H1 (cell line): ENCODE data around the gene ZNF618. TPM values are rescaled to one million over a fixed set of nuclear protein-coding genes. Genes with fewer than 3 reads are reported as not detected.

Experiments
- NRF1 ChIP-seq: IDR thresholded peaks from 2 replicates; pipeline ENCODE4 v1.6.1; 2011; ENCODE audit warnings: mild to moderate bottlenecking, low read depth, low read length, improper control_type of control experiment
- SIX5 ChIP-seq: IDR thresholded peaks from 2 replicates; pipeline ENCODE4 v1.6.1; 2011; ENCODE audit warnings: mild to moderate bottlenecking, low read depth, low read length
- polyA plus RNA-seq, 7 experiments: library from polyadenylated mRNA; depleted of rRNA in 3 of 7; stranded (reverse) in 5 of 7; unstranded in 2 of 7; fragments of >200 nt in 5 of 7; fragments of 200-250 nt in 2 of 7; gene quantifications; 1 replicate in 5 of 7; 2 replicates in 1 of 7; 4 replicates in 1 of 7; pipeline versions ENCODE4 v1.2.1 to v1.2.3, GENCODE V29; 2011 to 2013; ENCODE audit warnings: missing spikeins in 2 of 7, mixed read lengths in 2 of 7
- total RNA-seq: library from RNA; stranded (reverse); fragmentation: NEBNext Ultra II Directional; extraction: Animal tissue kit (Norgen Biotek cat#: 25700); gene quantifications from 2 replicates; pipeline ENCODE4 v1.2.1, GENCODE V29; 2021

Gene ZNF618
- total and polyA plus RNA-seq, 2 of the 8 experiments (the other 6 are each of a cell fraction or from before 2014, with no cell fraction given) = 9.6 to 28.5 TPM

DNA sequence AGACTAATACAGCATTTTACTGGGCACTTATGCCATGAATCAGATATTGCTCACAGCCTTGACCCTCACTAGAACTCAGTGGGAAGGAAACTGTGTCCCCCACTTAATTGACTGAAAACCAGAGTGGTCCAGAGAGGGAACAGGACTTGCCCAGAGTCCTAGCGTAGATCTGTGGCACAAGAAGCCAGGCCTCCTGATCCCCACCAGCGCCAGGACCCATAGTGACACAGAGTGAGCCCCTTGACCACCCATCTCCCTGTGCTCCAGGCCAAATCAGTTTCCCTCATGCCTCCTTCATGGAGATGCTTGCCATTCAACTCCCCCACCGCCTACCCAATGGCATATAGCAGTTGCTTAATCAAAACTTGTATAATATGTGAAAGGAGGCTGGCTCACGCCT, 214.7 kb downstream of the ZNF618 start (continued):
- no peak for TF ChIP-seq SIX5
- TF ChIP-seq NRF1 = no peak
